Vagina (tissue), 2 donors: ENCODE measurements around the gene ELOVL1.

Source experiments
- CTCF ChIP-seq, 3 experiments: fragments of 450-650 bp in 2 of 3; fragments of 200-600 bp in 1 of 3; sonication (generic) in 1 of 3; IDR thresholded peaks; one replicate each; pipeline ENCODE4 v1.5.1; 2017 to 2019; ENCODE audit warnings: antibody characterized with exemption in 3 of 3, mild to moderate bottlenecking in 2 of 3, moderate library complexity in 2 of 3
- POLR2A ChIP-seq, 2 donors: fragments of 450-650 bp; IDR thresholded peaks; one replicate each; pipeline ENCODE4 v1.6.1; 2017; ENCODE audit warnings: antibody characterized with exemption in 2 of 2, mild to moderate bottlenecking in 2 of 2, moderate library complexity in 2 of 2
- POLR2AphosphoS5 ChIP-seq, 2 donors: sonication (generic); formaldehyde crosslinking; IDR thresholded peaks; one replicate each; pipeline ENCODE4 v1.9.0; 2017; ENCODE audit warnings: antibody characterized with exemption in 2 of 2, mild to moderate bottlenecking in 2 of 2, low read depth in 1 of 2; ENCODE audit not compliant: insufficient read depth in 1 of 2

GRCh38 chr1:43373066-43373940 is 5.5 kb upstream of the ELOVL1 start:
- TF ChIP-seq CTCF (IDR thresholded peaks at IDR 0.05) (no peak), POLR2A (IDR thresholded peaks at IDR 0.05) (no peak), POLR2AphosphoS5 (IDR thresholded peaks at IDR 0.05; ENCODE audit: insufficient read depth in 1 of 2, low read depth in 1 of 2) (peak in 1 of 2 donors; percentile 39)
